HG03469 (cell line): ENCODE data around the gene IMP3.
"Not testable (repeated sequence)": the region's sequence is repeated elsewhere in the genome, so short reads cannot be mapped to it uniquely, and the experiment has no call there.

ENCODE experiments used
- ATAC-seq: cut with Tn5 transposase; IDR thresholded peaks from one replicate; pipeline ENCODE4 v1.9.1; 2021; ENCODE audit warnings: mild to moderate bottlenecking, moderate library complexity, moderate number of reproducible peaks; ENCODE audit not compliant: unreplicated experiment

Gene IMP3

GRCh38 chr15:75651810-75652543, 12.0 kb upstream of the IMP3 start:
- no peak for ATAC-seq

GRCh38 chr15:75650908-75651809, 11.1 kb upstream of the IMP3 start:
- ATAC-seq, result no peak

DNA sequence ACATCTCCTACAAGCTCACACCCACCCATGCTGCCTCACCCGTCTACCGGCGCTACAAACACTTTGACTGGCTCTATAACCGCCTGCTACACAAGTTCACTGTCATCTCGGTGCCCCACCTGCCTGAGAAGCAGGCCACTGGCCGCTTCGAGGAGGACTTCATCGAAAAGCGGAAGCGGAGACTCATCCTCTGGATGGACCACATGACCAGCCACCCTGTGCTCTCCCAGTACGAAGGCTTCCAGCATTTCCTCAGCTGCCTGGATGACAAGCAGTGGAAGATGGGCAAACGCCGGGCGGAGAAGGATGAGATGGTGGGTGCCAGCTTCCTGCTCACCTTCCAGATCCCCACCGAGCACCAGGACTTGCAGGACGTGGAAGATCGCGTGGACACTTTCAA, 9.8 kb upstream of the IMP3 start:
- ATAC-seq, result no peak

GRCh38 chr15:75649045-75649761, 9.2 kb upstream of the IMP3 start:
- no peak for ATAC-seq

GRCh38 chr15:75648156-75649000, 8.4 kb upstream of the IMP3 start:
- no peak for ATAC-seq

DNA sequence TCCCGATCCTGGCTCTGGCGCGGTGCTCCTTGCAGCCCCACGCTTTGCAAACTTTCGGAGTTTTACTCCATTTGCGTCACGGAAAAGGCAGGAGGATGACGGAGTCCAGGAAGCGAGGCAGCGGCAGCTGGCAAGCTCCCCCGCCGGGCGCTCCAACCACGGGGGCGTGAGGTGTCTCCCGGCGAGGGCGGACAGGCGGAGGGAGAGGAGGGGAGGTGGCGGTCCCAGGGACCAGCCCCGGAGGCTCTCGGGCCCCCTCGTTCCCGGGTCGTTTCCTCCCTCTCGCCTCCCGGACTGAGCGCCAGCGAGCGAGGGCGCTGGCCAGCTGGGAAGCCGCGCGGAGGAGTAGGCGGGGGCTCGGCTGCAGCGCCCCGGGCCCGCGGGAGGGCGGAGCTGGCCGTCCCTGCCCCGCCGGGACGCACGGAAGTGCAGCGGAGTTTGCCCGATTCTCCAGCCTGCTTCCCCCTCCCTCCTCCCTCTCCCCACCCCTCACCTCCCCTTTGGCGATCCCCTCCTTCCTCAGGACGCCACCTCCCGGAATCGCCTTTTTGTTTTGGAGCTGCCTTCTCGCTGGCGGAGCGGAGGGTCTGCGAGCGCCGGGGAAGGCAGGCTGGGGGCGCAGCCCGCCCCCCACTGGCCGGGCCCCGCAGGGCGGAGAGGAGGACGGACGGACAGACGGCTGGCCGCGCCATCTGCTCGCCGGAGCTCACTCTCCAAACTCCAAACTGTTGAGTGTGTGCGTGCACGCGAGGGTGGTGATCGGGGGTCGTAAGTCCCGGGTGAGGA, 7.5 kb upstream of the IMP3 start, which contains the start of gene SNX33:
SNX33 (plus strand) TSS at position 543 of the 786 bp plus-strand sequence. CDS start 1,191 bp downstream, outside the sequence.
- ATAC-seq, result no peak

- ATAC-seq, result no peak
These were observed 6.9 kb upstream of the IMP3 start for GRCh38 chr15:75646944-75647364.

DNA sequence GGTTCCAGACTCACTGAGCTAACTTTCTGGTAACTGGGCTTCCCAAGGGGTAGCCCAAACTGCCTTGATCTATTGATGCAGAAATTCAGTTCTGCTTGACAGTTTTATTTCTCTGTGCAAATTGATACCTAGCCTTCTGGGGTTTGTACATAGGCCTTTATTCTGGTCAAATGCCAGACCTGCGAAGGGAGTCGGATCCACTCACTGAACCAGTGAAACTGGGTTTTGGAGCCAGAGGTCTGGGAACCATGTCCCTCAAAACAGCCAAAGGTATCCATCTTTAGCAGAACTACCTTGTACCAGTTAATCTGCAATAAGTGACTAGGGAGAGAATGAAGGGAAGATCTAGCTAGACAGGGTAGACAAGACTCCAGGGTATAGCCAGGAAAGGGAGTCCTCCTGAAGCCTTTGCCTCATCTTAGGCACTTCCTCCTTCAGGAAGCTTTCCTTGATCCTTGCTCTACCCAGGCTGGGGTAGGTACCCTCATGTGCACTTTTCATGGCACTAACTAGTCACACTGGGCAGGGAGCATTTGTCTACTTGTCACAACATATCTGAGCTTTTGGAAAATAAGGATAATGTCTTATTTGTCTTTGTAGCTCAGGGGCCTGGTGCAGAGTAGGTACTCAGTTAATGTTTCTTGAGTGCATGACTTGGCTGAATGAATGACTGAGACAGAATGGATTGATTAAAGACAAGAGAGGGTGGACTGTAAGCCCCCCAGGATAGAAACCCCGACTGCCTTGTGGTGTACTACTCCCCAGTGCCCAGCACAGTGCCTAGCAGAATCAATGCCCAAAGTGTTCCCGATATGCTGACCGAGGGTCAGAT, 6.3 kb upstream of the IMP3 start:
- no peak for ATAC-seq

- no peak for ATAC-seq
These were observed 4.4 kb upstream of the IMP3 start for GRCh38 chr15:75644376-75644775.

GRCh38 chr15:75641603-75642002, 1.6 kb upstream of the IMP3 start:
- no peak for ATAC-seq

GRCh38 chr15:75641179-75641503, 1.1 kb upstream of the IMP3 start:
- no peak for ATAC-seq

- no peak for ATAC-seq
These were observed 607 bp upstream of the IMP3 start for GRCh38 chr15:75640483-75641178.

GRCh38 chr15:75639191-75639708, 774 bp downstream of the IMP3 start:
- ATAC-seq, result no peak

- no peak for ATAC-seq
These were observed 2.6 kb downstream of the IMP3 start for GRCh38 chr15:75637245-75638009.

- no peak for ATAC-seq
These were observed 4.0 kb downstream of the IMP3 start for GRCh38 chr15:75636026-75636425.

DNA sequence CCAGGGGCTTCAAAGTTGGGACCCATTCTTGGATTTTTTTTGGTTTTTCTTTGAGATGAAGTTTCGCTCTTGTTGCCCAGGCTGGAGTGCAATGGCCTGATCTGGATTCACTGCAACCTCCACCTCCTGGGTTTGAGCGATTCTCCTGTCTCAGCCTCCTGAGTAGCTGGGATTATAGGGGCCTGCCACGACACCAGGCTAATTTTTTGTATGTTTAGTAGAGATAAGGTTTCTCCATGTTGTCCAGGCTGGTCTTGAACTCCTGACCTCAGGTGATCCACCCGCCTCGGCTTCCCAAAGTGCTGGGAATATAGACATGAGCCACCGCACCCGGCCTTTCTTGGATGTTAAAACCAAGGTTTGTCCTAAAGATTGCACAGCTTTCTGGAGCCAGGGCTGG, 6.1 kb downstream of the IMP3 start:
- not testable (repeated sequence) for ATAC-seq

DNA sequence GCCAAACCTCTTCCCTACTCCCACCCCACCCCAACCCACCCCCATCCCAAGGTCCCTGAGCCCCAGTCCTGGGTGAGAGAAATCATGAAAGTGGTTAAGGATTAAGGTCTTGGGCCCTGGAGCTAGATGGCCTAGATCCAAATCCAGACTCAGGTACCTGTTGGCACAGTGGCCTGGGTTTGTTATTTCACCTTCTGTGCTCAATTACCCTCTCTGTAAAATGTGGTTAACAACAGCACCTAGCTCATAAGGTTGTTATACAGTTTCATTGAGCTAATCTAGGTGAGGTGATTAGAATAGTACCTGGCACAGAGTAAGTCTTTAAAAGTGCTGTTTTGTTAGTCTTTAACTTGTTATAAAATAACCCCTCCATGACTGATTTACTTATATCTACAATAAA, 8.1 kb downstream of the IMP3 start:
- no peak for ATAC-seq
